HepG2 (cell line): ENCODE results near the gene EFNA2. TPM values are rescaled to one million over a fixed set of nuclear protein-coding genes. Genes with fewer than 3 reads are reported as not detected.
A peak's percentile ranks its signal among the peaks of the same experiment; 100 is the strongest.

ENCODE experiments used
- AGO2 ChIP-seq: fragments of 200-400 bp; formaldehyde crosslinking; optimal IDR thresholded peaks from 2 replicates; pipeline ENCODE3; 2017; ENCODE audit warnings: mild to moderate bottlenecking, low read depth, low read length, moderate library complexity
- HOXA3 ChIP-seq: sonication (generic); formaldehyde crosslinking; IDR thresholded peaks from 2 replicates; pipeline ENCODE4 v1.5.0; 2020; ENCODE audit warnings: missing genetic modification reagents
- NCOA2 ChIP-seq: sonication (generic); formaldehyde crosslinking; IDR thresholded peaks from 2 replicates; pipeline ENCODE4 v1.8.0; 2022; ENCODE audit warnings: inconsistent platforms
- PAF1 ChIP-seq: IDR thresholded peaks from 2 replicates; pipeline ENCODE4 v1.6.1; 2016; ENCODE audit warnings: missing genetic modification reagents, missing compliant biosample characterization
- RXRB ChIP-seq: IDR thresholded peaks from 2 replicates; pipeline ENCODE4 v1.6.1; 2016; ENCODE audit warnings: borderline replicate concordance, missing genetic modification reagents, missing compliant biosample characterization
- TAF1 ChIP-seq: sonication (generic); formaldehyde crosslinking; IDR thresholded peaks from 2 replicates; pipeline ENCODE4 v1.4.0; 2020; ENCODE audit warnings: missing genetic modification reagents
- ZBTB4 ChIP-seq: sonication (generic); formaldehyde crosslinking; IDR thresholded peaks from 2 replicates; pipeline ENCODE4 v1.4.0; 2020; ENCODE audit warnings: missing genetic modification reagents, mild to moderate bottlenecking, borderline replicate concordance
- ZBTB7A ChIP-seq: sonication (generic); formaldehyde crosslinking; IDR thresholded peaks from 2 replicates; pipeline ENCODE4 v1.8.0; 2022; ENCODE audit warnings: mild to moderate bottlenecking, missing genetic modification reagents
- ZFP36 ChIP-seq: fragments of 150-350 bp; IDR thresholded peaks from 2 replicates; pipeline ENCODE4 v1.6.1; 2018; ENCODE audit warnings: borderline replicate concordance, low read length, low read depth; ENCODE audit not compliant: partially characterized antibody
- ZFP37 ChIP-seq: sonication (generic); formaldehyde crosslinking; IDR thresholded peaks from 2 replicates; pipeline ENCODE4 v1.4.0; 2020; ENCODE audit warnings: missing genetic modification reagents, borderline replicate concordance
- ZNF431 ChIP-seq: sonication (generic); formaldehyde crosslinking; IDR thresholded peaks from 2 replicates; pipeline ENCODE4 v1.9.0; 2022; ENCODE audit warnings: missing genetic modification reagents, low read depth, mild to moderate bottlenecking, borderline replicate concordance
- polyA plus RNA-seq, 8 experiments: library from polyadenylated mRNA; depleted of rRNA in 3 of 8; stranded (reverse) in 7 of 8; unstranded in 1 of 8; fragments of >200 nt; fragmentation: Illumina TruSeq in 4 of 8; extraction: Trizol in 4 of 8; gene quantifications; 2 replicates each; pipeline versions ENCODE4 v1.2.1 to v1.2.3, GENCODE V29; 2011 to 2016; ENCODE audit warnings: low read depth in 4 of 8, missing spikeins in 1 of 8, mixed read lengths in 1 of 8; ENCODE audit not compliant: insufficient read depth in 1 of 8
- total RNA-seq, 5 experiments: library from RNA; depleted of rRNA; stranded (reverse); fragments of >200 nt; fragmentation: Illumina TruSeq; extraction: Trizol; gene quantifications; 2 replicates each; pipeline ENCODE4 v1.2.3, GENCODE V29; 2016; ENCODE audit warnings: low read depth in 1 of 5
- TF ChIP-seq, protein P1 (sequence below): sonication (generic); formaldehyde crosslinking; IDR thresholded peaks from 2 replicates; pipeline ENCODE4 v1.4.0; 2020; ENCODE audit warnings: missing genetic modification reagents
- TF ChIP-seq, protein P2 (sequence below): sonication (generic); formaldehyde crosslinking; IDR thresholded peaks from 2 replicates; pipeline ENCODE4 v1.4.0; 2020; ENCODE audit warnings: mild to moderate bottlenecking, missing genetic modification reagents
- TF ChIP-seq, protein P3 (sequence below): sonication (generic); formaldehyde crosslinking; IDR thresholded peaks from 2 replicates; pipeline ENCODE4 v1.4.0; 2020; ENCODE audit warnings: mild to moderate bottlenecking, missing genetic modification reagents
- TF ChIP-seq, protein P4 (sequence below): fragments of 450-650 bp; IDR thresholded peaks from 2 replicates; pipeline ENCODE4 v1.6.1; 2017

Gene EFNA2
- total and polyA plus RNA-seq, 2 of the 13 experiments (the other 11 are each of a cell fraction or from before 2014, with no cell fraction given), result 6.0 to 9.9 TPM

DNA sequence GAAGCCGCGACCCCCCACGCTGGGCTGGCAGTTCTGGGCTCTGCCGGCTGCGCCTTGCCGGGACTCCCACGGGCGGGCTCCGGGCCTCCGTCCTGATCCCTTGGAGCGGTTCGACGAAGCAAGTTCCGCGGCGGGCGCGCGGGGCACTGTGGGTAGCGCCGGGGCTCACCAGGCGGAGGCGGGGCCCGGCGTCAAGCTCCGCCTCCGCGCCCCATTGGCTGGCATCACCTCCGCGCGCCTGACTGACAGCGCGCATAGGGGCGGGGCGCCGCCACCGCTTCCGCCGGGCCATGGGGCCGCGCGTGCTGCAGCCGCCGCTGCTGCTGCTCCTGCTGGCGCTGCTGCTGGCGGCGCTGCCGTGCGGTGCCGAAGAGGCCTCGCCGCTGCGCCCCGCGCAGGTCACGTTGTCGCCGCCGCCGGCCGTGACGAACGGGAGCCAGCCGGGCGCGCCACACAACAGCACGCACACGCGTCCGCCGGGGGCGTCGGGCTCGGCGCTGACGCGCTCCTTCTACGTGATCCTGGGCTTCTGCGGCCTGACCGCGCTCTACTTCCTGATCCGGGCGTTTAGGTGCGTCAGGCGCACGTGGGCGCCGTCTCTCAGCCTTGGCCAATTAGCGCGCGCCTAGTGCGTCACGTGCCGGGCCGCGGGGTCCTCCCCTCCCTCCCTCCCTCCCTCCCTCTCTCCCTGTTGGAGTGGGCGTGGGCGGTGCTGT, 10.3 kb upstream of the EFNA2 start, which contains the start of gene FAM174C (continued):
- TF ChIP-seq, protein P1, sequence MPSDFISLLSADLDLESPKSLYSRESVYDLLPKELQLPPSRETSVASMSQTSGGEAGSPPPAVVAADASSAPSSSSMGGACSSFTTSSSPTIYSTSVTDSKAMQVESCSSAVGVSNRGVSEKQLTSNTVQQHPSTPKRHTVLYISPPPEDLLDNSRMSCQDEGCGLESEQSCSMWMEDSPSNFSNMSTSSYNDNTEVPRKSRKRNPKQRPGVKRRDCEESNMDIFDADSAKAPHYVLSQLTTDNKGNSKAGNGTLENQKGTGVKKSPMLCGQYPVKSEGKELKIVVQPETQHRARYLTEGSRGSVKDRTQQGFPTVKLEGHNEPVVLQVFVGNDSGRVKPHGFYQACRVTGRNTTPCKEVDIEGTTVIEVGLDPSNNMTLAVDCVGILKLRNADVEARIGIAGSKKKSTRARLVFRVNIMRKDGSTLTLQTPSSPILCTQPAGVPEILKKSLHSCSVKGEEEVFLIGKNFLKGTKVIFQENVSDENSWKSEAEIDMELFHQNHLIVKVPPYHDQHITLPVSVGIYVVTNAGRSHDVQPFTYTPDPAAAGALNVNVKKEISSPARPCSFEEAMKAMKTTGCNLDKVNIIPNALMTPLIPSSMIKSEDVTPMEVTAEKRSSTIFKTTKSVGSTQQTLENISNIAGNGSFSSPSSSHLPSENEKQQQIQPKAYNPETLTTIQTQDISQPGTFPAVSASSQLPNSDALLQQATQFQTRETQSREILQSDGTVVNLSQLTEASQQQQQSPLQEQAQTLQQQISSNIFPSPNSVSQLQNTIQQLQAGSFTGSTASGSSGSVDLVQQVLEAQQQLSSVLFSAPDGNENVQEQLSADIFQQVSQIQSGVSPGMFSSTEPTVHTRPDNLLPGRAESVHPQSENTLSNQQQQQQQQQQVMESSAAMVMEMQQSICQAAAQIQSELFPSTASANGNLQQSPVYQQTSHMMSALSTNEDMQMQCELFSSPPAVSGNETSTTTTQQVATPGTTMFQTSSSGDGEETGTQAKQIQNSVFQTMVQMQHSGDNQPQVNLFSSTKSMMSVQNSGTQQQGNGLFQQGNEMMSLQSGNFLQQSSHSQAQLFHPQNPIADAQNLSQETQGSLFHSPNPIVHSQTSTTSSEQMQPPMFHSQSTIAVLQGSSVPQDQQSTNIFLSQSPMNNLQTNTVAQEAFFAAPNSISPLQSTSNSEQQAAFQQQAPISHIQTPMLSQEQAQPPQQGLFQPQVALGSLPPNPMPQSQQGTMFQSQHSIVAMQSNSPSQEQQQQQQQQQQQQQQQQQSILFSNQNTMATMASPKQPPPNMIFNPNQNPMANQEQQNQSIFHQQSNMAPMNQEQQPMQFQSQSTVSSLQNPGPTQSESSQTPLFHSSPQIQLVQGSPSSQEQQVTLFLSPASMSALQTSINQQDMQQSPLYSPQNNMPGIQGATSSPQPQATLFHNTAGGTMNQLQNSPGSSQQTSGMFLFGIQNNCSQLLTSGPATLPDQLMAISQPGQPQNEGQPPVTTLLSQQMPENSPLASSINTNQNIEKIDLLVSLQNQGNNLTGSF (CRISPR knock-in tag), result no peak
- TF ChIP-seq ZBTB4 (CRISPR knock-in tag), result no peak; the same call in 1 of the 2 replicates
- peak; percentile 89 for TF ChIP-seq ZNF431
- TF ChIP-seq PAF1 (CRISPR knock-in tag), result peak; percentile 85
- TF ChIP-seq, protein P2, sequence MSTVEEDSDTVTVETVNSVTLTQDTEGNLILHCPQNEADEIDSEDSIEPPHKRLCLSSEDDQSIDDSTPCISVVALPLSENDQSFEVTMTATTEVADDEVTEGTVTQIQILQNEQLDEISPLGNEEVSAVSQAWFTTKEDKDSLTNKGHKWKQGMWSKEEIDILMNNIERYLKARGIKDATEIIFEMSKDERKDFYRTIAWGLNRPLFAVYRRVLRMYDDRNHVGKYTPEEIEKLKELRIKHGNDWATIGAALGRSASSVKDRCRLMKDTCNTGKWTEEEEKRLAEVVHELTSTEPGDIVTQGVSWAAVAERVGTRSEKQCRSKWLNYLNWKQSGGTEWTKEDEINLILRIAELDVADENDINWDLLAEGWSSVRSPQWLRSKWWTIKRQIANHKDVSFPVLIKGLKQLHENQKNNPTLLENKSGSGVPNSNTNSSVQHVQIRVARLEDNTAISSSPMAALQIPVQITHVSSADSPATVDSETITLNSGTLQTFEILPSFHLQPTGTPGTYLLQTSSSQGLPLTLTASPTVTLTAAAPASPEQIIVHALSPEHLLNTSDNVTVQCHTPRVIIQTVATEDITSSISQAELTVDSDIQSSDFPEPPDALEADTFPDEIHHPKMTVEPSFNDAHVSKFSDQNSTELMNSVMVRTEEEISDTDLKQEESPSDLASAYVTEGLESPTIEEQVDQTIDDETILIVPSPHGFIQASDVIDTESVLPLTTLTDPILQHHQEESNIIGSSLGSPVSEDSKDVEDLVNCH (CRISPR knock-in tag), result peak; percentile 98; the same call in 1 of the 2 replicates
- TF ChIP-seq, protein P3, sequence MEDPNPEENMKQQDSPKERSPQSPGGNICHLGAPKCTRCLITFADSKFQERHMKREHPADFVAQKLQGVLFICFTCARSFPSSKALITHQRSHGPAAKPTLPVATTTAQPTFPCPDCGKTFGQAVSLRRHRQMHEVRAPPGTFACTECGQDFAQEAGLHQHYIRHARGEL (CRISPR knock-in tag), result no peak
- peak; percentile 45; the same call in 1 of the 2 replicates for TF ChIP-seq ZFP37
- TF ChIP-seq ZFP36, result no peak
- peak; percentile 69; the same call in 1 of the 2 replicates for TF ChIP-seq TAF1 (CRISPR knock-in tag)
- peak; percentile 97 for TF ChIP-seq AGO2
- peak; percentile 24; the same call in 1 of the 2 replicates for TF ChIP-seq NCOA2
- TF ChIP-seq RXRB (CRISPR knock-in tag), result no peak
- TF ChIP-seq HOXA3 (CRISPR knock-in tag), result peak; percentile 80
- no peak for TF ChIP-seq ZBTB7A (CRISPR knock-in tag)
- TF ChIP-seq, protein P4, sequence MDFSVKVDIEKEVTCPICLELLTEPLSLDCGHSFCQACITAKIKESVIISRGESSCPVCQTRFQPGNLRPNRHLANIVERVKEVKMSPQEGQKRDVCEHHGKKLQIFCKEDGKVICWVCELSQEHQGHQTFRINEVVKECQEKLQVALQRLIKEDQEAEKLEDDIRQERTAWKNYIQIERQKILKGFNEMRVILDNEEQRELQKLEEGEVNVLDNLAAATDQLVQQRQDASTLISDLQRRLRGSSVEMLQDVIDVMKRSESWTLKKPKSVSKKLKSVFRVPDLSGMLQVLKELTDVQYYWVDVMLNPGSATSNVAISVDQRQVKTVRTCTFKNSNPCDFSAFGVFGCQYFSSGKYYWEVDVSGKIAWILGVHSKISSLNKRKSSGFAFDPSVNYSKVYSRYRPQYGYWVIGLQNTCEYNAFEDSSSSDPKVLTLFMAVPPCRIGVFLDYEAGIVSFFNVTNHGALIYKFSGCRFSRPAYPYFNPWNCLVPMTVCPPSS, result no peak
